ENCODE measurements around the gene PLD5. TPM values are rescaled to one million over a fixed set of nuclear protein-coding genes. Genes with fewer than 3 reads are reported as not detected.
"Not testable (repeated sequence)": the region's sequence is repeated elsewhere in the genome, so short reads cannot be mapped to it uniquely, and the experiment has no call there.

Gene PLD5
- total RNA-seq, 1 experiment from 2014 or later: not detected

DNA sequence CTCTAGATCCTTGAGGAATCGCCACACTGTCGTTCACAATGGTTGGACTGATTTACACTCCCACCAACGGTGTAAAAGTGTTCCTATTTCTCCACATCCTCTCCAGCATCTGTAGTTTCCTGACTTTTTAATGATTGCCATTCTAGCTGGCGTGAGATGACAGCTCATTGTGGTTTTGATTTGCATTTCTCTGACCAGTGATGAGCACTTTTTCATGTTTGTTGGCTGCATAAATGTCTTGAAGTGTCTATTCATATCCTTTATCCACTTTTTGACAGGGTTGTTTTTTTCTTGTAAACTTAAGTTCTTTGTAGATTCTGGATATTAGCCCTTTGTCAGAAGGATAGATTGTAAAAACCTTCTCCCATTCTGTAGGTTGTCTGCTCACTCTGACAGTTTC, 465.9 kb downstream of the PLD5 start:
- not testable (repeated sequence) for DNase-seq (ENCODE audit: low spot score)

DNA sequence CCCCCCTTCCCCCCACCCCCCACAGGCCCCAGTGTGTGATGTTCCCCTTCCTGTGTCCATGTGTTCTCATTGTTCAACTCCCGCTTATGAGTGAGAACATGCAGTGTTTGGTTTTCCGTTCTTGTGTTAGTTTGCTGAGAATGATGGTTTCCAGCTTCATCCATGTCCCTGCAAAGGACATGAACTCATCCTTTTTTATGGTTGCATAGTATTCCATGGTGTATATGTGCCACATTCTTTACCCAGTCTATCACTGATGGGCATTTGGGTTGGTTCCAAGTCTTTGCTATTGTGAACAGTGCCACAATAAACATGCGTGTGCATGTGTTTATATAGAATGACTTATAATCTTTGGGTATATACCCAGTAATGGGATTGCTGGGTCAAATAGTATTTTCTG, 466.3 kb downstream of the PLD5 start:
- DNase-seq (ENCODE audit: low spot score): not testable (repeated sequence)

DNA sequence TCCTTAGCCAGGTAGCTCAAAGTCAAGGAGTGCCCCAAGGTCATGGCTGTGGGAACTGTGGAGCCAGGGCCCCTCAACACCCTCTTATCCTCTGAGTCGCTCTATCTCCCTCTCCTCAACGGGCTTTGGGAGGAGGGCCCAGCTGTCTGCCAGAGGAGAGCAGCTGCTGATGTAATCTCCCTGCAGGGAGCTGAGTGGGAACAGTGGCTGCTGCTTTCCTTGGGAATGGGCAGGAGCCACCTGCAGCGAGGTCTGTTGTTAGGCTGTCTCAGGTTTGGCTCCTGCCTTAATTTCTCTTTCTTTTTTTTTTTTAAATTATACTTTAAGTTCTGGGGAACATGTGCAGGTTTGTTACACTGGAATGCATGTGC, 466.8 kb downstream of the PLD5 start:
- DNase-seq (ENCODE audit: low spot score): no peak

DNA sequence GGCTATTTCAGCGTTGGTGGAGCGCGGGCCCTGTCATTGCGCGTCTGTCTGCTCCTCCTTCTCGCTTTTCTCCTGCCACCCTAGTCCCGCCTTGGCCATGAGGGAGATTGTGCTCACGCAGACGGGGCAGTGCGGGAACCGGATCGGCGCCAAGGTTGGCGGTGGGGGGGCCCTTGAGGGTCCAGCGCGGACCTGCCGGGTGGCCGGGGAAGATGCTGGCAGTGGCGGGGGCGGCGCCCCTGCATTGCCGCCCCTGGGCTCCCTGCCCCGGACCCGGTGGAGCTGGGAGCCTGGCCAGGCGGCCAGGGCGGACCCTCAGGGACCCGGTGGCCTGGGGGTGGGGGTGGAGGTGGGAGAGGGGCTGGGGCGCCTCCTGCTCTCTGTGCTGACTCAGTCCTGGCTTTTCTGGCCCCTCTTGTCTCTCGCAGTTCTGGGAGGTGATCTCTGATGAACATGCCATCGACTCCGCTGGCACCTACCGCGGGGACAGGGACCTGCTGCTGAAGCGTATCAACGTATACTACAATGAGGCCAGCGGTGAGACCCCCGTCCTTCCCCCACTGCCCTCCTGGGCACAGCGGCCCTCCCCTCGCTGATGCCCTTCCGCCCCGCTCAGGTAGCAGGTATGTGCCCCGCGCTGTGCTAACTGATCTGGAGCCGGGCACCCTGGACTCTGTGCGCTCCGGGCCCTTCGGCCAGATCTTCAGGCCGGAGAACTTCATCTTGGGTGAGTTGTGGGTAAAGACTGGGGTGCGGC, 467.3 kb downstream of the PLD5 start:
- no peak for DNase-seq (ENCODE audit: low spot score)

DNA sequence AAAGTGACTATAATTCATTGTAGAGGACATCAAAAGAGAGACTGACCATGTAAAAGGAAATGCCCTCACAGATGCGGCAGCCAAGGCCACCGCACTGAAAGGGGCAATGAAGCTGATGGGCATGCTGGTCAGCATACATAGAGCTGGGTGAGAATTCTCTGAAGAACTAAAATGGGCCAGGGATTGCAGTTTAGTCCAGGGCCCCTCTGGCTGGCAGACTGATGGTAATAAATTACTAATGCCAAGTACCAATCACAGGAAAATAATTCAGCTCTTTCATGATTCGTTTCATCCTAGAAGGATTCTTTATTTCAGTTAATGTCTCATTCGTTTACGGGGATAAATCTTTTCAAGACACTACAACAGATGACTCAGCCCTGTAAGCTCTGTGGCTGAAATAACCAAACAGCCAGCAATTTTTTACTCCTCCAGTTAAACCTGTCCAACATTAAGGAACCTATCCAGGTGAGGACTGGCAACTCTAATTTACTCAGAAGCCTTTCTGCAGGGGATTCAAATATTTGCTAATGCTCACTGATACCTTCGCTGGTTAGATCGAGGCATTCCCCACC, 468.7 kb downstream of the PLD5 start:
- peak; percentile 1 for DNase-seq (ENCODE audit: low spot score)

DNA sequence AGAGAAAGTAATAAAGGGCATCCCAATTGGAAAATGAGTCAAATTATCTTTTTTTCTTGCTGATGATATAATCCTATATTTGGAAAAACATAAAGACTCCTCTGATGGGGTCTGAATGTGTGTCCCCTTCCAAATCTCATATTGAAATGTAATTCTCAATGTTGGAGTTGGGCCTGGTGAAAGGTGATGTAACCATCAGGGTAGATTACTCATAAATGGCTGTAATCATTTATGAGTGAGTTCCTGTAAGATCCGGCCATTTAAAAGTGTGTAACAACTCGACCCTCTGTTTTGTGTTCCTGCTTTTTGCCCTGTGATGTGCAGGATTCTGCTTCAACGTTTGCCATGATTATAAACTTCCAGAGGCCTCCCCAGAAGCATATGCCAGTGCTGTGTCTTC, 481.3 kb downstream of the PLD5 start:
- no peak for DNase-seq (ENCODE audit: low spot score)

DNA sequence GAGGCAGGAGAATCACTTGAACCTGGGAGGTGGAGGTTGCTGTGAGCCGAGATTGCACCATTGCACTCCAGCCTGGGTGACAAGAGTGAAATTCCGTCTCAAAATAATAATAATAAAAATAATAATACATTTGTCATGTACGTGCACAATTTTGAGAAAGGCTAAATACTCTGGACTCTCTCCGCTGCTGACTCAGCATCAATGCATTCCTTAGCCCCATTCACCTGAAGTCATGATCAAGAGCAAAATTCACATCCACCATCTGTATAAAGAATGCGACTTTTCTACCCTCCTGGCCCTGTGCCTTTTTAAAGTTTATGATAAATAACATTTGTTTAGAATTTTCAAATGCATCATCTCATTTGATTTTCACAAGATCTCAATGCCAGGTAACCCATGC, 490.1 kb downstream of the PLD5 start:
- no peak for DNase-seq (ENCODE audit: low spot score)

DNA sequence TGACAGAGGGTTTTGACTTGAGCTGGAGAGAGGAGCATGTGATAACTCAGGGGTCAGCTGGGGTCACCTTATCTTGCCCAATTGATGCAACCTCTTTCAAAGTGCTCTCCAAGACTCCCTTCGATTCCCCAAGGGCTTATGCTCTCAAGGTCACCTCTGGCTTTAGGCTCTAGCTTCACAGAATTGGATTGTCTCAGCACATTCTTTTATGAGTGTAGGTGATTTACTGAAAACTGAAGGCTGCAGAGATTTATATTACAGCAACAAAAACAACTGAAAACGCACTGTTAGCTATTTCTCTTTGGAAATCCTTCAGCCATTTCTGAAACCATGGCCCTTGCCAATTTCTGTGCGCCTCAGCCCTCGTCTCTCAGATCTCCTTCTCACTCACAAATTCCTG, 491.1 kb downstream of the PLD5 start:
- no peak for DNase-seq (ENCODE audit: low spot score)

Small RNA genes within 50 kb of the gene (small RNA-seq; reads per million reads assigned to genes)
- gene AL360271.2: not detected
- not detected for gene RN7SKP12
